ENCODE measurements around the gene UCHL3. TPM values are rescaled to one million over a fixed set of nuclear protein-coding genes. Genes with fewer than 3 reads are reported as not detected.

UCHL3 gene
- total RNA-seq, 4 donors from 2014 or later: 11.3 to 44.2 (median 25.6) TPM

DNA sequence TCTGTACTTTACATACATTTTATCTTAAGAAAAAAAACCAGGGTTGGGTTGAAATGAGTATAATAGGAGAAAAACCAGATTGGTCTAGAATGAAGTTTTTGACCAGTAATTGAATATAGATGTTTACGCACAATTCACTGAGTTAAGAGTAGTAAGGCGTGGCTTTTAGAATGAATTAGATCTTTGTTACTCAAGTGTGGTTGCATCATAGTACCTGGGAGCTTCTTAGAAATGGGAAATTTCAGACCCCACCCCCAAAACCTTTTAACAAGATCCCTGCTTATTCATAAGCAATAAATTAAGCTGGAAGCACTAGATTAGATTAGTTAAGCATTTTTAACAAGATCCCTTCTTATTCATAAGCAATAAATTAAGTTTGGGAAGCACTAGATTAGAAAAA lies 57.9 kb downstream of the UCHL3 start:
- TF ChIP-seq, protein P1, sequence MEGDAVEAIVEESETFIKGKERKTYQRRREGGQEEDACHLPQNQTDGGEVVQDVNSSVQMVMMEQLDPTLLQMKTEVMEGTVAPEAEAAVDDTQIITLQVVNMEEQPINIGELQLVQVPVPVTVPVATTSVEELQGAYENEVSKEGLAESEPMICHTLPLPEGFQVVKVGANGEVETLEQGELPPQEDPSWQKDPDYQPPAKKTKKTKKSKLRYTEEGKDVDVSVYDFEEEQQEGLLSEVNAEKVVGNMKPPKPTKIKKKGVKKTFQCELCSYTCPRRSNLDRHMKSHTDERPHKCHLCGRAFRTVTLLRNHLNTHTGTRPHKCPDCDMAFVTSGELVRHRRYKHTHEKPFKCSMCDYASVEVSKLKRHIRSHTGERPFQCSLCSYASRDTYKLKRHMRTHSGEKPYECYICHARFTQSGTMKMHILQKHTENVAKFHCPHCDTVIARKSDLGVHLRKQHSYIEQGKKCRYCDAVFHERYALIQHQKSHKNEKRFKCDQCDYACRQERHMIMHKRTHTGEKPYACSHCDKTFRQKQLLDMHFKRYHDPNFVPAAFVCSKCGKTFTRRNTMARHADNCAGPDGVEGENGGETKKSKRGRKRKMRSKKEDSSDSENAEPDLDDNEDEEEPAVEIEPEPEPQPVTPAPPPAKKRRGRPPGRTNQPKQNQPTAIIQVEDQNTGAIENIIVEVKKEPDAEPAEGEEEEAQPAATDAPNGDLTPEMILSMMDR (IDR thresholded peaks at IDR 0.05; ENCODE audit: low read depth): no peak

DNA sequence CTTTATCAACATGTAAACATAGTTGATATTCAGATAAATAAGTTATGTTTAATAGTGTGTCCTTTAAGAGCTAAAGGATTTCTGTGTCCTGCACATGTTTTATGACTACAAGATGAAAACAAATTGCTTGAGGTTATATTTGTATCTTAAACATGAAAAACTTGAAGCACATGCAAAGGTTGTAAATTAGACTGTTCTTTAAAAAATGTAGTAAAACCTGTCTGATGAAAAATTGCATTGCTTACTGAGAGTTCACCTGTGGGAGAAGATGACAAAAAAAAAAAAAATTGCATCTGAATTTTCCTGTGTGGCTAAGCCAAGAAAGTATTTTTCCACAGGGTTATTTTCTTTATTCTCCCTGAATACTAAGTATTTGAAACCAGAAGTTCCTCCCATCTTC lies 60.9 kb downstream of the UCHL3 start:
- TF ChIP-seq, protein P1 (IDR thresholded peaks at IDR 0.05; ENCODE audit: low read depth): no peak

DNA sequence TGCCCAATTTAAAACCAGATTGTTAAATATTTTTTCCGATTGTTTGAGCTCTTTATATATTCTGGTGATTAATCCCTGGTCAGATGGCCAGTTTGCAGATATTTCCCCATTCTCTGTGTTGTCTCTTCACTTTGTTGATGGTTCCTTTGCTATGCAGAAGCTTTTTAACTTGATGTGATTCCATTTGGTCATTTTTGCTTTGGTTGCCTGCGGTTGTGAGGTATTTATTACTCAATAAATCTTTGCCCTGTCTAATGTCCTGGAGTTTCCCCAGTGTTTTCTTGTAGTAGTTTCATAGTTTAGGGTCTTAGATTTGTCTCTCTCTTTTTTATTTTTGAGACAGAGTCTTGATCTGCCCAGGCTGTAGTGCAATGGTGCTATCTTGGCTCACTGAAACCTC lies 62.8 kb downstream of the UCHL3 start:
- TF ChIP-seq, protein P1 (IDR thresholded peaks at IDR 0.05; ENCODE audit: low read depth): no peak

DNA sequence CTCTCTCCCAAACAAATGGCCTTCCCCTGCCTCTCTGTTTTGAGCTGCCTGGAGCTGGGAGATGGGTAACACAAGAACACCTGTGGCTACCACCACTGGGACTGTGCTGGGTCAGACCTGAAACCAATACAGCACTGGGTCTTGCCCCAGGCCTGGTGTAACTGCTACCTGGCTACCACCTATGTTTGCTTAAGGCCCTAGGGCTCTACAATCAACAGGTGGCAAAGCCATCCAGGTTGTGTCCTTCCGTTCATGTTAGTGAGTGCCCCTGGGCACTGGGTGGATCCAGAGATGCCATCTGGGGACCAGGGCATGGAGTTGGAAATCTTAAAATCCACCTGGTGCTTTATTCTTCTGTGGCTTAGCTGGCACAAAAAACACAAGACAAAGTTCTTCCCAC lies 67.6 kb downstream of the UCHL3 start:
- TF ChIP-seq, protein P1 (IDR thresholded peaks at IDR 0.05; ENCODE audit: low read depth): no peak

DNA sequence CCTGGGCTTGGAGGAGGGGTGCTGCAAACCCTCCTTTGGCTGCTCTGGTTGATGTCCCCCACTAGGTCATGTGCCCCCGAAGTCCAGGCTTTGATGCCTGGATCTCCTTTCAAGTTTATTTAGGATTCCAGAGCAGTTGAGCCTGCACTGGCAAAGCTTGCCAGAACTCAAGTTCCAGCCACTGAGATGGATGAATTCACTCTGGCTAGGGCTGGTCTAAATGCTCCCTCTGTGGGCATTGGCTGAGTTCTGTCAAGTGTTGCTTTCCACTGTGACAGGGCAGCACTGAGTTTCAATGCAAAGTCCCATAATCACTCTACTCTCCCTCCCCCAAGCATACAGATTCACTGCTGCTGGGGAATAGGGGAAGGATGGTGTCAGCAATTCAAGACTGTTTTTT lies 68.7 kb downstream of the UCHL3 start:
- TF ChIP-seq, protein P1 (IDR thresholded peaks at IDR 0.05; ENCODE audit: low read depth): no peak

DNA sequence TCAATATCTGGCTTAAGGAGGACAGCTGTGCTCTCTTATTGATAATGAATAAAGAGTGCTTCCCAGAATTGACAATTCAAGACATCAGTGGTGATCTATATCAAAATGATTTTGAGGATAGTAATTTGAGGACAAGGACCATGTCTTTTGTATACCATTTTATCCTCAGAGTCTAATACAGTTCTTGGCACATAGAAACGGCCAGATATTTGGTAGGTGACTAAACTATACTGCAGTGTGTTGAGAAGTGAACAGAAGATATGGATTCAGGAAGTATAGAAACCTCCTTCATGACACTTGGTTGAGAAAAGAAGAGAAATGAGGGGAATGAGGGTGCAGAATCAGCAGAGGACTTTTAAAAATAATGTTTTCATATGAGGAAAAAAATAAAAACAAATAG lies 70.4 kb downstream of the UCHL3 start:
- TF ChIP-seq, protein P1 (IDR thresholded peaks at IDR 0.05; ENCODE audit: low read depth): no peak

DNA sequence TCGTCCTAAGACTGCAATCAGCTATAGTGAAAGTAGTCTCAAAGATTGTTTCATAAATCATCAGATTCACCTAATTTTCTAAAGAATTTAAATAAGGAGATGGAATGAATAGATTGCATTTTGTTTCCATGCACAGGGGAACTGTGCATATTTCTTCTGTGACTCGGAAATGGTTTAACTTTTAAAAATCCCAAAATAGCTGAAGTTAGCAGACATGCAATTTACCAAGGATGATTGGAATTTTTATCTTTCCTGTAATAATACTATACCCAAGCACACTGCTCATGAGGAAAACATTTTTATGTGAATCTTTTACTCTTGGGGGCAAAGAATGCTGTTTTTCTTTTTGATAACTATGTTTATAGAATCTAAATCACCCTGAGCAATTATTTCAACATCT lies 71.6 kb downstream of the UCHL3 start:
- TF ChIP-seq, protein P1 (IDR thresholded peaks at IDR 0.05; ENCODE audit: low read depth): no peak
